GM12874 (cell line): ENCODE data around the gene PREX1.

Experiments
- TF ChIP-seq, protein P1 (sequence below): IDR thresholded peaks from 2 replicates; pipeline ENCODE4 v1.5.1; 2011; ENCODE audit warnings: low read depth, mild to moderate bottlenecking, control low read depth, low read length, moderate library complexity; ENCODE audit not compliant: insufficient read depth

The PREX1 gene

DNA sequence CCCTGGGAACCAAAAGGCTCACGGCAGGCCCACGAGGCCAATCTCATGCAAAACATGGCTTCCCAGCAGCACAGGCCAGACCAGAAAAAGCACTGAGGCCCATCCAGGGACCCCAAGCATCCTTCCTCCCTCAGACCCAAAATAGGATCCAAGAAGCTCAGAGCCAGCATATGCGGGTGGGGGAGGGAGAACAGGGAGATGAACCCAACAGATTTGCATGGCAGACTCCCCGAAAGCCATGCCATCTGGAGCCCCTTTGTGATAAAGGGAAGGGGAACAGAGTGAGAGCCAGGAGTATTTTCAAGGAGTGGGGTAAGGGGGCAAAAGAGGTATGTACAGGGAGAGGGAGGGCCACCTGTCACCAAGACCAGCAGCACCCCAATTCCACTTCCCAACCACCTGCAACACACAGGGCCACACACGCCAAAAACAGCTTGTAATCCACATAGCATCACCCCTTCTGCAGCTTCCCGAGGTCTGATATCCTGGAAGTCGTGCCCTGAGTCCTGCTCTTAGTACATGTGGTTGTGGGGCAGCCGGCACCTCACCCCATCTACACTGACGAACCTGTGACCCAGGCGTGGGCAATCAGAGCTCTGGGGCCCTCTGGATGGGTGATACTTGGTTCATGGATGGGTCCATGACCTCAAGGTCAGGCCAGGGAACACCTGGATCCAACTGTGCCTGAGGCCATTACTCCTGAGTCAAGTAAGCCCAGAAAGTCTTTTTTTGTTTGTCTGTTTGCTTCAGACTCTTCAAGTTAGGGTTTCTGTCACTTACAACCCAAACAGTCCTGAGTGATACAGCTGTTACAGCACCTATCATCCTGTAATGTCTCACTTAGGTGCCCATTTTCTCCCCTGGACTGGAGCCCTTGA, 24.4 kb downstream of the PREX1 start:
- TF ChIP-seq, protein P1, sequence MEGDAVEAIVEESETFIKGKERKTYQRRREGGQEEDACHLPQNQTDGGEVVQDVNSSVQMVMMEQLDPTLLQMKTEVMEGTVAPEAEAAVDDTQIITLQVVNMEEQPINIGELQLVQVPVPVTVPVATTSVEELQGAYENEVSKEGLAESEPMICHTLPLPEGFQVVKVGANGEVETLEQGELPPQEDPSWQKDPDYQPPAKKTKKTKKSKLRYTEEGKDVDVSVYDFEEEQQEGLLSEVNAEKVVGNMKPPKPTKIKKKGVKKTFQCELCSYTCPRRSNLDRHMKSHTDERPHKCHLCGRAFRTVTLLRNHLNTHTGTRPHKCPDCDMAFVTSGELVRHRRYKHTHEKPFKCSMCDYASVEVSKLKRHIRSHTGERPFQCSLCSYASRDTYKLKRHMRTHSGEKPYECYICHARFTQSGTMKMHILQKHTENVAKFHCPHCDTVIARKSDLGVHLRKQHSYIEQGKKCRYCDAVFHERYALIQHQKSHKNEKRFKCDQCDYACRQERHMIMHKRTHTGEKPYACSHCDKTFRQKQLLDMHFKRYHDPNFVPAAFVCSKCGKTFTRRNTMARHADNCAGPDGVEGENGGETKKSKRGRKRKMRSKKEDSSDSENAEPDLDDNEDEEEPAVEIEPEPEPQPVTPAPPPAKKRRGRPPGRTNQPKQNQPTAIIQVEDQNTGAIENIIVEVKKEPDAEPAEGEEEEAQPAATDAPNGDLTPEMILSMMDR = no peak

DNA sequence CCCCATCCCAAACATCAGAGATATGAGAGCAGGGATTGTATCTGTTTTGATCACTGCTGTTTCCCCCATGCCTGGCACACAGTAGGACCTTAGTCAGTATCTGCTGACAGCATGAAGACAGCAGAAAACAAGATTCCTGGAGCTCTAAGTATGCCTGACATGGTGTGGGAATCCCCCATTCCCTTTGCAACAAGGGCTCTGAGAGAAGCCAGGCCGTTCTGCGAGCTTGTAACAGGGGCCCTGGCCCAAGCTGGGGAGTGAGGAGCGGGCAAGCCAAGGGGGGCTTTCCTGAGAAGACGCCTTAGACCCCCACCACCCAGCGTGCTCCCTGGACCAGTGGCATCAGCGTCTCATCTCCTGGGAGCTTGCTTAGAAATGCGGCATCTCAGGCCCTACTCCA, 25.2 kb downstream of the PREX1 start:
- TF ChIP-seq, protein P1 = no peak

DNA sequence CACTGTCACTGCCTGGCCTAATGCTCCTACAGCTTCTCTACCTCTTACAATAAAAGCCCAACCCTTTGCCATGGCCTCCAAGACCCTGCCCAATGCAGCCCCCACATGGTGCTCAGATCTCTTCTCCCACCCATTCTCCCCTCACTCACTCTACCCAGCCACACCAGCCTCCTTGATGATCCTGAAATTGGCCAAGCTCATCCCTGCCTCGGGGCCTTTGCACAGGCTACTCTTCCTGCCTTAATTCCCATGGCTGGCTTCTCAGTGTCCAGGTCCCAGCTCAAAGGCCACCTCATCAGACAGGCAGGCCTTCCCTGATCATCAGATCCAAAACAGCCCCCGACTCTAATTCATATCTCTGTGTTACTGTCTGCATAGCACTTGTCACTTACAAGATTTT, 25.6 kb downstream of the PREX1 start:
- TF ChIP-seq, protein P1 = no peak

DNA sequence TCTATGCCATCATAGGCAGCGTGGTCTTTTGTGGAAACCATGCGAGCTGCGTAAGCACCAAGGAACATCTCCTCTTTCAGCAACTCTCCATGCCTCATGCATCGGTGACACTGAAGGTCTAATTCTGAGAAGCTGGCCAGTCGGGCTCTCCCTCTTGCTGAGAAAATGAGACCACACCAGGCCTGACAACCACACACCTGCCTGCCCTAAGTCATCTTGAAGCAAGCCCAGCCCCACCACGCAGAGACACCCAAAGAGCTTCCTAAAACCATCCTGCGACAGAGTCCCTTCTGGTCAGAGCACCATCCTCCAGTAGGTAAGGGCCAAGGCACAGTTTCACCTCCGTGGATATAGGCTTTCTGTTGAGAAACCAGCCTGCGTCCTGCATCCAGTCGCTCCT, 26.6 kb downstream of the PREX1 start:
- TF ChIP-seq, protein P1 = no peak

DNA sequence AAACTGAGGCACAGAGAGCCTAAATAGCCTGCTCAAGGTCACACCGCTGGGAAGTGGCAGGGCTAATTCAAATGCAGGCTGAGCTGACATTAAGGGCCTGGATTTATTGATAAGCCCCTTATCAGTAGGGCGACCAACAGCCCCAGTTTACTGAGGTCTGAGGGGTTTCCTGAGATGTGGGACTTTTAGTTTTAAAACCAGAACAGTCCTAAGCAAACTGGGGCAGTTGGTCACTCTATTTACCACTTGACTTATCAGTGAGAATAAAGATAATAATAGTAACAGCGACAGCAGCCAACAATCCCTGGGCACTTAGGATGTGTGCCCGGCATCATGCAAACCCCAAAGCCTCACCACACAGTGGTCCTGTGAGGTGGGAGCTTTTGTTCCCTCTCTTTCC, 27.6 kb downstream of the PREX1 start:
- TF ChIP-seq, protein P1 = no peak

DNA sequence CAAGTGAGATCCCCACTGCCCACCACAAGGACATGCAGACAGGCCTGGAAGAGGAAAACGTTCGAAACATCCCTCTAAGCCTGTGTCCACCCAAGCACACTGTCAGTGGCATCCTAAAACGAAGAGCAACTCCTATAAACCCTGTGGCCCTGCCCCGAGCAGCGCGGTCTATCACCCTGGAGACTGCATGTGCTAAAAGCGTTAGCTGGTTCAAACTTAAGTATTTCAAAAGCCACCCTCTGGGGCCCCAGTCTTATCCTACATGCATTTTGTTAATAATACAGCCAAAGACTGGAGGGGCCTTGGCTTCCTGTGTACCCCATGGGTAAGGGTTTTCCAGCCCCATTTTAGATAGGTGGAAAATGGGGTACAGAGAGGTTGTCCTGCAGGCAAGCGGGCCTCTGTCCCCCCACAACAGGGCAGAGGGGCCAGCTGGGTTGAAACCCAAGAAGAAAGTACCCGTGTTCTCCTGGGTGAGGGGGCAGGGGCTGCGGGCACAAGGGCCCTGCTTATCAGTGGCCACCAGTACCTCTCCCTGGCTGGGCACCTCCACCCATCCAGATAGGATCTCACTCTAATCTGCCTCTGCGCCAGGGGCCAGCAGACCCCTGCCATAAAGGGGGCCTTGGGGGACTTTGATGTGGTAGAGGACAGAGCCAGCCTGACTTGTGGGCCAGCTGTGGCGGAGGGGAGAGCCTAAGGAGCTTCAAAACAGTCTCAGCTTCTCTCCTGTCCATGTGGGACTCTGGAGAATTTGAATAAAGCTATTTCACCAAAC, 28.3 kb downstream of the PREX1 start:
- TF ChIP-seq, protein P1 = no peak

DNA sequence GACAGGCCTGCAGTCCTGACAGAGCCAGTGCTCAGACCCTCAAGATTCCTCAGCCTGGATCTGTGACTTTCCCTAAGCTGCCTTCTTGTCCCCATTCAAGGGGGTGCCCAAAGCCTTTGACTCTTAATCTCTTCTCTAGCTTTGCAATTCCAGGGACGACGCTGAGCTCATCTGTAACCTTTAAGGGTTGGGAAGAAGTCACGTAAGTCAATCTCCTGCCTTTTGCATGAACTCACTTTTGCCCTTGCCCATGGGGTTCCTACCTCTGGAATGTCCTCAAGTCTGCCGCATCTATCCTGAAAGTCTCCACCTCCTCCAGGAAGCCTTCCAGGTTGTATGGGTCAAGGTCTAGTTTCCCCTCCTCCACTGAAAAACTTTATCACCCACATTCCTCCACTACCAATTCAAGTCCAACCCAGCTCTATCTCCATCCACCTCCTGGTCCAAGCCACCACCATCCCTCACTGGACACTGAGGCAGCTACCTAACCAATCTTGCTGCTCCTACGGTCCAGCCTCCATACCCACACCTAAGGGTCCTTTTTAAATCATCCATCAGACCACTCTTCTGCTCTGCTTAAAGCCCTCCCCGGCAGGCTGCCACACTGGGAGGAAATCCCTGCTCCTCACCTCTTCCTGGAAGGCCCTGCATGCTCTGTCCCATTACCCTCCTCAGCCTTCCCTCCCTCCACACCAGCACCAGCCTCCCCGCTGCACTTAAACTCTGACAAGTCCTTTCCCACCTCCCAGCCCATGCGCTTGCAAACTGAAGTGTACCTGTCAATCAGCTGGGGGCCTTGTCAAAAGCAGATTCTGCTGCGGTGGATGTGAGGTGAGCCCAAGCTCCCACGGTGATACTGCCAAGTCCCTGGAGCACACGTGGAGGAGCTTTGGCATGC, 29.7 kb downstream of the PREX1 start:
- TF ChIP-seq, protein P1 = no peak
